Islet of Langerhans (tissue), 1 donor: ENCODE data around the gene DCP2.

ENCODE experiments used
- FAIRE-seq: peaks from one replicate; lab custom pipeline; 2011; peaks lifted over from hg19 to GRCh38; lab: Jason Lieb, UNC

The DCP2 gene

GRCh38 chr5:112967520-112968083 is 9.0 kb upstream of the DCP2 start:
- no peak for FAIRE-seq

GRCh38 chr5:112968411-112969106 is 8.0 kb upstream of the DCP2 start:
- FAIRE-seq = no peak

DNA sequence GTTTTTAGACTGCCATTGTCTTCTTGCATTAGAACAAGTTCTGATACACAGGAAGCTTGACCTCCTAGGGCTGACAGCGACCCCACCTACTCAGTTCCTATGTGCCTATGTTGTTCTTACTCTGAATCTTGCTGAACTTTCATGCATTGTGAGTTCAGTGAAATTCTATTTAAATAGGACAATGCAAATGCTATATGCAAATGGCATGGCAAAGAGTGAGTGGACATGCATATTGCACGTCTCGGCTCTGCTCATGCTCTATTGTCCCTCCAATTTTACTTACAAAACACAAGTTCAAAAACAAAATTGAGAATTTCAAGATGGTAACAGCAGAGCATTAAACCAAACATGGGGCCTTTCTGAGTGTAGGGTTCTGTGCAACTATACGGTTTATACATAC is 5.3 kb upstream of the DCP2 start:
- no peak for FAIRE-seq

- FAIRE-seq = no peak
These were observed 3.6 kb upstream of the DCP2 start for GRCh38 chr5:112973036-112973435.

GRCh38 chr5:112973904-112974303 is 2.7 kb upstream of the DCP2 start:
- FAIRE-seq = no peak

- FAIRE-seq = no peak
These were observed 1.7 kb upstream of the DCP2 start for GRCh38 chr5:112974901-112975300.

DNA sequence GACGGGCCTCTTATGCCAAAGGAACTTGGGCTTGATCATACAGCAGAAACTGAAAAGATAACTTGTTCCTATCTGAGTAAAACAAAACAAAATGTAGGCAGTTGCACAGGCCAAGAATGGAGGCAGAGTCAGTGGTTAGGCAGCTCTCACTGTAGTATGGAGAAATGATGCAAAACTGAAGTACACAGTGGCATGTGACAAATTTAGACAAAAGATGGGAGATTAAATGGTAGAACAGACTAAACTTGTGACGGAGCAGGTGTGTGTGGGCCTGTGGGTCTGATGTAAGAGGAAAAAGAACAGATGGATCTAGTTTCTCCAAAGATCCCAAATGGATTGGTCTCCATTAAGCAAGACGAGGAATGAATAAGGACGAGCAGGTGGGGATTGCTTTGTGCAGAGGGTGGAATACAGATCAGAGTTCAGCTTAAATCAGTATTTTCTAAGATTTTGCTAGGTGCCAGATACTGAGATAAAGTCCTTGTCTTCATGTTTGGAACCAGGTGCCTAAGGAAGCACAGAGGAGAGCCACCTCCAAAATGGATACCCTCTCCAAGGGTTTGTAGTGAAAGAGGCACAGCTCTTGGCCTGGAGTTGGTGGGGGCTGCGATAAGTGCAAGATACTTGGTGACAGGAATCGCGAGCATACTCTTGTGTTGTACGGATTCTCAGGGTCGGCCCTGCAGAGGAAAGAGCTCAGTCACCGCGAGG is 722 bp upstream of the DCP2 start:
- no peak for FAIRE-seq

DNA sequence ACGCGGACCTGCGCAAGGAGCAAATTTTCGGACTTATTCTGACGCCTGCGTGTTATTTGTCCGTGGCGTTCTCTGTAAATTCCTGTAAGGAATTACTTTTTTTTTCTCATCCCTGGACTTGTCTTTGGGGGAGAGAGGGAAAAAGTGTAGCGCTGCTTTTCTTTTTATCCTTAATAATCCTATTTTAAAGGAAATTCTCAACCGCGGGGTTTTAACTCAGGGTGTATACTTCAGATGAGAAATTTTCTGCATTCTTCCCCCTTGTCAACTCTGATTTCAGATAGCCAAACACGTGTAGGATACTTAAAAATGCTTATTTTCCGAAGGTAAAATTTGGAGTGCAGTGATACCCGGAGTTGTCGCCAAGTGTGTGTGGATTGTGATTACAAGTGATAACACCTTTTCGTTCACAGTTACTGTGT is 853 bp downstream of the DCP2 start:
- no peak for FAIRE-seq

- FAIRE-seq = peak; percentile 27
These were observed 2.2 kb downstream of the DCP2 start for GRCh38 chr5:112978836-112979235.

DNA sequence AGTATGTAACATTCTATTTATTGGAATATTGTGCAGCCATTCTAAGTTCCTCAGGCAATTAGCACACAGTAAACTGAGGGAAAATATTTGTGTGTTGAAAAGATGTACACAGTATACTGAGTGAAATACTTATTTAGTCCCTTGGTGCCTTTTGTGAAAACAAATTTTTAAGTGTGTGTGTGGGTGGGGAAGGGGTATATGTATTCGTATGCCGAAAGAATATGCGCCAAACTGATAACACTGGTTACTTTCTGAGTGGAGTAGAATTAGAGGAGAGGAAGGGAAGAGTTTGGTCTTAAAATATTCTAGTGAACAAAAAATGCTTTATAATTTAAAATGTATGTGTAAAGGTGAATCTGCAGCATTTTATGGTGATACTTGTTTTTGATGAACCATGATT is 3.1 kb downstream of the DCP2 start:
- FAIRE-seq = no peak

DNA sequence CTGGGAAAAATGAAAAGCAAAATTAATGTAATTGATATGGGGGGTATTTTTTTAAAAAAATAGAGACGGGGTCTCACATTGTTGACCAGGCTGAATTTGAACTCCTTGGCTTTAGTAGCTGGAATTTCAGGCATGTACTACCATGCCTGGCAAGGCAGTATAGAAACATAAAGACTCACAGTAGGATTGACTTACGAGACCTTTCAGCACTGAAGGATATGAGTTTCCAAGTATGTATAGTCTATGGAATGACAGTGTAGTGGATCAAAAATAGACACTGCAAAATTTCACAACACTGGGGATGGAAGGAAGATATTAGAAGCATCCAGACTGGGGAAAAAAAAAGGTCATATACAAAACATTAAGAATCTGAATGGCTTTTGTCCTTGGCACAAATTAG is 6.8 kb downstream of the DCP2 start:
- no peak for FAIRE-seq

DNA sequence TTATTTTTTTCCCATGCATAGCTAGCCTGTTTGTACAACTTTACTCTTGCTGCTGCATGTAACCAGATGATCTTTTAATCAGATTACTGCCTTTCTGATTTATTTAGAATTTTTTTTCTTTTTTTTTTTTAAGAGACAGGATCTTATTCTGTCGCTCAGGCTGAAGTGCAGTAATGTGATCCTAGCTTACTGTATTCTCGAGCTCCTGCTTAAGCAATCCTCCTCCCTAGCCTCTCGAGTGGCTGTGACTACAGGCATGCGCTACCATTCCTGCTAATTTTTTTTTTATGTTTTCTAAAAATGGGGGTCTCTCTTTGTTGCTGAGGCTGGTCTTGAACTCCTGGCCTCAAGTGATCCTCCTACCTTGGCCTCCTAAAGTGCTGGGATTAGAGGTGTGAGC is 9.6 kb downstream of the DCP2 start:
- no peak for FAIRE-seq

- FAIRE-seq = peak; percentile 93
These were observed 19.4 kb downstream of the DCP2 start for GRCh38 chr5:112995764-112996618.

DNA sequence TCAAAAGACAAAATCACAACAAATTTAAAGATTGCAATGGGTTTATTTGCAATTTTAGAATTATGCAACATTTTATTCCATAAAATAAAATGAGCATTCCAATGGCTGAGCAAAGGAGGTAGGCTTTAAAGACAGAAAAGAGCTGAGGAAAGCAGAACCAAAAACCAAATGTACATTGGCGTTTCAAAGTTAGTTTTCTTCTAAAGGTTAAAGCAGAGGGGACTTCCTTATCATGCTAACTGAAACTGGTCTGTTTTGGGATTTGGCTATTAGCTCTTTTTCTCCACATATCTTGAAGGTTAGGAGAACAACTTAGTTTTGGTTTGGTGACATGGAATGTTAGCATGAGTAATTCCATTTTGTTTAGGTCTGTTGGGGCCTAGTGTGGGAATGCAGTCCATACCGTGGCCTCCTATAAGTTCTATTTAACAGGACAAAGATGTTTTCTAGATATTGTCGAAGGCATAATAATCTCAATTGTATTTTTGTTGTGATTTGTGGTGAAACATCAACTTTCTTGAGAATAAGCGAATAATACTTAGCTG is 20.3 kb downstream of the DCP2 start:
- FAIRE-seq = no peak

- no peak for FAIRE-seq
These were observed 21.7 kb downstream of the DCP2 start for GRCh38 chr5:112998296-112998695.

GRCh38 chr5:113000466-113000865 is 23.9 kb downstream of the DCP2 start:
- peak; percentile 17 for FAIRE-seq

GRCh38 chr5:113002423-113002822 is 25.8 kb downstream of the DCP2 start:
- no peak for FAIRE-seq

DNA sequence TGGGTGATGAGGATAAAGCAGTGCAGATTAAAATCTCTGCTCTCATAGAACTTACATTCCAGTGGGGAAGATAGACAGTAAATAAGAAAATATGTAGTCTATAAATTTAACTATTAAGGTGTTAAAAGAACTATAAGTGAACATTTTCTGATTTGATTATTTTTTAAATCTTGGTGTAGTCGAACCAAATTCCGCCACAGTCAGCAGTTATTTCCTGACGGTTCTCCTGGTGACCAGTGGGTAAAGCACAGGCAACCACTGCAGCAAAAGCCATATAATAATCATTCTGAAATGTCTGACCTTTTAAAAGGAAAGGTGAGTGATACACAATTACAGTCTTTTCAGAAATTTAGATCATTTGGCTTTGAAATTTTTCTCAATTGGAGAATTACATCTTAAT is 27.2 kb downstream of the DCP2 start:
- FAIRE-seq = no peak

GRCh38 chr5:113005454-113005853 is 28.9 kb downstream of the DCP2 start:
- FAIRE-seq = no peak

DNA sequence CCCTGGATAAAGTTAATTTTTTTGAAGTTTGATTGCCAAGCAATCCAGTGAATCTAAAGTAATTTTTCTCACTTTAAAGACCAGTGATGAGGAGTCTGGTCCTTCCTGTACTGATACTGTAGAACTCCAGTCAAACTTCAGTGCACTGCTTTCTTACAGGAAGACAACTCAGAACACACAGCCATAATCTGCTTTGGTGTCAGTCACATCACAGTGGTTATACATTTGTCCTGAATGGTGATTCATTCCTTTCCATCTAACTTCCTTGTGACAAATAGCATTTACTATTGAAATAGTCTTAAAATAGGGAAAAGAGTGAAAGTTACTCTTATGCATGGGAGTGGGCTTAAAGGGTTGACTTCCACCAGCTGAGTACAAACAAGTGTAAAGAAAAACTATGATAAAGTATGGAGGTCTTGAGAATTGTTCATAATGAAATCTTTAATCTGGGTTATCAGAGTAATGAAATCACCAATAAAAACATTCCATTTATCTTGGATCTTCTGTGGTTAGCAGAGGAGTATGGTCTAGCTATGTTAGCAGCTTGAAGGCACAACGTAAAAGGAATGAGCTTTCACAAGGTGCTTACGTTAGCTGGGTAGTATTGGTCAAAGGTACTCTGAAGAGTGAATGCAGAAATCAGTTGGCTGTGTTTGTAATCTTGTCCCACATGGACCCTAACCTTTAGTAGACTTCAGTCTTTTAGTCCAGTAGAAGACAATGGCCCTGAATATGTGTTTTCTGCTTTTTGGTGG is 41.5 kb downstream of the DCP2 start:
- no peak for FAIRE-seq

GRCh38 chr5:113020461-113021273 is 44.1 kb downstream of the DCP2 start:
- FAIRE-seq = no peak
